Measurements from ENCODE around the gene TAGAP.

TAGAP gene

DNA sequence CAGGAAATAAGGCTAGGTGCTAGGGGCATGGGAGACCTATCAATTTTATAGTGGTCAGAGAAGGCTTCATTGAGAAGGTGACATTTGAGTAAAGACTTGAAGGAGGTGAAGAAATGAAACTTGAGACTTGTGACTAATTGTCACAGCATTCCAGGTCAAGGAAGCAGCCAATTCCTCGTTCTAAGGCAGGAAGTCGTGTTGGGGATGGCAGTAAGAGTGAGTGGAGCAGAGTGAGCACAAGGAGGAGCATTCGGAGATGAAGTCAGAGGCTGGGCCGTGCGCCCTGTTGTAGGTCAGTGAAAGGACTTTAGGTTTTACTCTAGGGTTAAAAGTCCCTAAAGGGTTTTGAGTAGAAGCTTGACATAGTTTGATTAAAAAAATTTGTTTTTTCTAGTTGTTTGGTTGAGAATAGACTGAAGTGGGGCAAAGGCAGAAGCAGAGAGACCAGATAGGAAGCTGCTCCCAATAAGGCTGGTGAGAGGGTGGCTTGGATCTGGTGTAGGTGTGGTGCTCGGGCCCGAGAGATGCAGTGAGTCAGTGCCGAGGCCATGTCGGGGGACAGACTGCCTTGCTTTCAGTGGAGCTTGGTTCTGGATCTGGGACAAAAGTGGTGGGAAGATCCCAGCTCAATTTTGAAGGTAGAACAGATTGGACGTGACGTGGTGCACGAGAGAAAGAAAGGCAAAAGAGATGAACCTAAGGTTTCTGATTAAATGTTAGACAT is 42.2 kb downstream of the TAGAP start:
- DNase-seq, result peak; percentile 88
- Histone ChIP-seq H2BK15ac (replicated peaks; ENCODE audit: low read depth) (no peak overlapping the region), H4K5ac (ENCODE audit: low read length) (no peak overlapping the region), H3K9ac (ENCODE audit: low read length) (peak overlapping the region; percentile 29), H3K79me2 (ENCODE audit: control insufficient read depth, insufficient read depth, low read length) (no peaks in the 10 kb centered on the region), H3K4ac (ENCODE audit: low read depth, low read length) (no peak overlapping the region), H4K8ac (ENCODE audit: low read depth, low read length) (no peak overlapping the region), H3K36me3 (ENCODE audit: control insufficient read depth, insufficient read depth, low read length) (no peaks in the 10 kb centered on the region), H3K18ac (ENCODE audit: low read length) (no peak overlapping the region), H3K4me1 (ENCODE audit: control insufficient read depth, low read depth, low read length) (peaks cover 2% of the 10 kb centered on the region), H3K79me1 (ENCODE audit: low read length) (no peaks in the 10 kb centered on the region), H2BK5ac (ENCODE audit: low read length) (no peak overlapping the region), H3K27me3 (ENCODE audit: insufficient read depth, low read length, poor library complexity) (no peaks in the 10 kb centered on the region), H3K4me3 (ENCODE audit: low read length) (no peak overlapping the region), H3K27ac (ENCODE audit: low read depth, low read length) (no peak overlapping the region), H3K23ac (ENCODE audit: low read length) (peak overlapping the region; percentile 80), H3K4me2 (ENCODE audit: low read length) (no peak overlapping the region), H3K56ac (ENCODE audit: low read length) (peak overlapping the region; percentile 49), H2BK120ac (ENCODE audit: low read depth, low read length) (no peak overlapping the region), H2AK5ac (ENCODE audit: low read length) (peak overlapping the region; percentile 22)
- WGBS (ENCODE audit: extremely low coverage, insufficient coverage, low lambda C conversion rate), result no CpG with 5 or more reads among the region's 12 CpGs

DNA sequence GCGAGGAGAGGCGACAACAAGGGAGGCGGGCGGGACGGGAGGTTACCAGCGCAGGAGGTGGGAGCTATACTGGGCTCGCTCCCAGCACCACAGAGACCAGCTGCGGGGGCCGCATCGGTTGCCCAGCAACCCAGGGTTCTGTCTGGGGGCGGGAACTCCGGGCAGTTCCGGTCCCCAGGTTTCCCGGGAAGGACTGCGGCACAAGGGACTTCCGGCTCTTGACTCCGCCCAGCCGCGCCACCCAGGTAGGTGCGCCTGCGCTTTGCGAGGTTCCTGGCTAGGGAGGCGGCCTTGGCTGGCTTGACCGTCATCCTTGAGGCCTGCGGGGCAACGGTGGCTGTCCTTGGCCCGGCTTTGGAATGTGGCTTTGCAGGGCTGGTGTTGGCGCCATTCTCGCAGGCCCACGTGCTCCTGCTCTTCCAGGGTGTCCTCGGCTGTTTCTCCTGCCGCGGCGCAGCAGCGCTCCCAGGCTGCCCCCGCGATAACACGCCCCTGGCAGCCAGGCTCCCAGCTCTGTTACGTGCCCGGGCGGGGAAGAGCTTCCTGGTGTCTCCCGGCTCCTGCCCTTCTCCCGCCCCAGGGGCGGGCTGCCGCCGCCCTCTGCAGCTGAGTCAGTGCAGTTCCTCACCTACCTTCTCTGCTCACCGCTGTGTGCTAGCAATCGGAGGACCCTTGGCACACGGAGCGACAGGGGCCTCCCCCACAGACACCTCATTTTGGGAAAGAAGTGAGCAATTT is 45.0 kb downstream of the TAGAP start, which contains the start of gene RSPH3:
Gene RSPH3 (minus strand): TSS at position 537 of the 738 bp plus-strand sequence. CDS start 652 bp downstream, outside the sequence.
- peaks cover 2% of the 10 kb centered on the region for H3K4me1 ChIP-seq (ENCODE audit: control insufficient read depth, low read depth, low read length)
- WGBS (ENCODE audit: extremely low coverage, insufficient coverage, low lambda C conversion rate), result no CpG with 5 or more reads among the region's 50 CpGs
- H3K79me2 ChIP-seq (ENCODE audit: control insufficient read depth, insufficient read depth, low read length), result no peaks in the 10 kb centered on the region
- H3K4me2 ChIP-seq (ENCODE audit: low read length), result peak within 1 kb of the TSS; percentile 94
- no peak within 1 kb of the TSS for H2BK15ac ChIP-seq (replicated peaks; ENCODE audit: low read depth)
- no peak within 1 kb of the TSS for H2AK5ac ChIP-seq (ENCODE audit: low read length)
- H3K79me1 ChIP-seq (ENCODE audit: low read length), result no peaks in the 10 kb centered on the region
- DNase-seq, result peak; percentile 99
- peak within 1 kb of the TSS; percentile 82 for H4K5ac ChIP-seq (ENCODE audit: low read length)
- H3K4me3 ChIP-seq (ENCODE audit: low read length), result peak within 1 kb of the TSS; percentile 82
- peak within 1 kb of the TSS; percentile 83 for H3K9ac ChIP-seq (ENCODE audit: low read length)
- H4K8ac ChIP-seq (ENCODE audit: low read depth, low read length), result no peak within 1 kb of the TSS
- H2BK120ac ChIP-seq (ENCODE audit: low read depth, low read length), result no peak within 1 kb of the TSS
- peak within 1 kb of the TSS; percentile 65 for H3K18ac ChIP-seq (ENCODE audit: low read length)
- H2BK5ac ChIP-seq (ENCODE audit: low read length), result peak within 1 kb of the TSS; percentile 54
- H3K56ac ChIP-seq (ENCODE audit: low read length), result peak within 1 kb of the TSS; percentile 95
- peak within 1 kb of the TSS; percentile 11 for H3K23ac ChIP-seq (ENCODE audit: low read length)
- no peaks in the 10 kb centered on the region for H3K27me3 ChIP-seq (ENCODE audit: insufficient read depth, low read length, poor library complexity)
- peak within 1 kb of the TSS; percentile 80 for H3K27ac ChIP-seq (ENCODE audit: low read depth, low read length)
- no peaks in the 10 kb centered on the region for H3K36me3 ChIP-seq (ENCODE audit: control insufficient read depth, insufficient read depth, low read length)
- no peak within 1 kb of the TSS for H3K4ac ChIP-seq (ENCODE audit: low read depth, low read length)

DNA sequence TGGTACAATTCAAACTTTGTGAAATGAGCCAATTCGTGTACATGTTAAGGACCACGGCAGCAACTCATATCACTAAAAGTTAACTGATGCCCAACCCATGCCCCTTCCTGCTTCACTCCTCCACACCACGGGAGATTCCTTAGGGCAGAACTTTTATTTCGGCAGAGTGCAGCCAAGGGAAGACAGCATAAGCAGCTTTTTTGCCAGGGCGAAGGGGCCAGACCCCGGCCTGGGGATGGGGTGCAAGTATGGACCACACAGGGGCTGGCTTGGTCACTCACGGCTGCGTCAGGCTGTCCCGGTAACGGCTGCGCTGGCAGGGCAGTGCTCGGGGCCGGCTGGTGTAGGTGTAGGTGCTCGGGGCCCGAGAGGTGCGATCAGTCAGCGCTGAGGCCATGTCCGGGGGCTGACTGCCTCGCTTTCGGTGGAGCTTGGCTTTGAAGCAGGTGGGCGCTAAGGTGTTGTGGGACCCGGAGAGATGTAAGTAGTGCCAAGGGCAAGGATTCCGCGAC is 45.6 kb downstream of the TAGAP start:
- H3K18ac ChIP-seq (ENCODE audit: low read length), result no peak overlapping the region
- no peak overlapping the region for H2AK5ac ChIP-seq (ENCODE audit: low read length)
- DNase-seq, result no peak
- no peaks in the 10 kb centered on the region for H3K27me3 ChIP-seq (ENCODE audit: insufficient read depth, low read length, poor library complexity)
- no peak overlapping the region for H2BK15ac ChIP-seq (replicated peaks; ENCODE audit: low read depth)
- H3K4me1 ChIP-seq (ENCODE audit: control insufficient read depth, low read depth, low read length), result peaks cover 2% of the 10 kb centered on the region
- no peaks in the 10 kb centered on the region for H3K79me1 ChIP-seq (ENCODE audit: low read length)
- H3K4me3 ChIP-seq (ENCODE audit: low read length), result peak overlapping the region; percentile 82
- H3K23ac ChIP-seq (ENCODE audit: low read length), result peak overlapping the region; percentile 11
- H4K5ac ChIP-seq (ENCODE audit: low read length), result no peak overlapping the region
- H3K9ac ChIP-seq (ENCODE audit: low read length), result peak overlapping the region; percentile 55
- H3K36me3 ChIP-seq (ENCODE audit: control insufficient read depth, insufficient read depth, low read length), result no peaks in the 10 kb centered on the region
- peak overlapping the region; percentile 94 for H3K4me2 ChIP-seq (ENCODE audit: low read length)
- H3K79me2 ChIP-seq (ENCODE audit: control insufficient read depth, insufficient read depth, low read length), result no peaks in the 10 kb centered on the region
- H3K4ac ChIP-seq (ENCODE audit: low read depth, low read length), result no peak overlapping the region
- no peak overlapping the region for H4K8ac ChIP-seq (ENCODE audit: low read depth, low read length)
- no peak overlapping the region for H2BK120ac ChIP-seq (ENCODE audit: low read depth, low read length)
- H3K27ac ChIP-seq (ENCODE audit: low read depth, low read length), result no peak overlapping the region
- H3K56ac ChIP-seq (ENCODE audit: low read length), result peak overlapping the region; percentile 93
- no peak overlapping the region for H2BK5ac ChIP-seq (ENCODE audit: low read length)
- WGBS (ENCODE audit: extremely low coverage, insufficient coverage, low lambda C conversion rate), result no CpG with 5 or more reads among the region's 24 CpGs

DNA sequence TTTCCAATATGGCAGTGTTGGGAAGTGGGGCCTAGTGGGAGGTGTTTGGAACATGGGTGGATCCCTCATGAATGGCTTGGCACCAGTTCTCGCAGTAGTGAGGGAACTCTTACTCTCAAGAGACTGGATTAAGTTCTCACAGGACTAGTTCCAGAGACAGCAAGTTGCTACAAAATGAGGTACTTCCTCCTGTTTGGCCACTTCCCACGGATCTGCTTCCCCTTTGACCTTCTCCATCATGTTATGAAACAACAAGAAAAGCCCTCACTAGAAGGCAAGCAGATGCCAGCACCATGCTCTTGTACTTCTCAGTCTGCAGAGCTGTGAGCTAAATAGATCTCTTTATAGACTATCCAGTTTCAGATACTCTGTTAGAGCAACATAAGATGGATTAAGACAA is 47.9 kb downstream of the TAGAP start:
- H3K4me3 ChIP-seq (ENCODE audit: low read length), result no peak overlapping the region
- no peaks in the 10 kb centered on the region for H3K36me3 ChIP-seq (ENCODE audit: control insufficient read depth, insufficient read depth, low read length)
- no peak overlapping the region for H2BK5ac ChIP-seq (ENCODE audit: low read length)
- H3K79me2 ChIP-seq (ENCODE audit: control insufficient read depth, insufficient read depth, low read length), result no peaks in the 10 kb centered on the region
- H3K27me3 ChIP-seq (ENCODE audit: insufficient read depth, low read length, poor library complexity), result no peaks in the 10 kb centered on the region
- H4K8ac ChIP-seq (ENCODE audit: low read depth, low read length), result no peak overlapping the region
- no peak overlapping the region for H3K27ac ChIP-seq (ENCODE audit: low read depth, low read length)
- H2BK15ac ChIP-seq (replicated peaks; ENCODE audit: low read depth), result no peak overlapping the region
- no peak for DNase-seq
- no peak overlapping the region for H2BK120ac ChIP-seq (ENCODE audit: low read depth, low read length)
- H3K23ac ChIP-seq (ENCODE audit: low read length), result no peak overlapping the region
- H3K56ac ChIP-seq (ENCODE audit: low read length), result no peak overlapping the region
- no peak overlapping the region for H3K18ac ChIP-seq (ENCODE audit: low read length)
- no peak overlapping the region for H3K4ac ChIP-seq (ENCODE audit: low read depth, low read length)
- no peak overlapping the region for H3K4me2 ChIP-seq (ENCODE audit: low read length)
- WGBS (ENCODE audit: extremely low coverage, insufficient coverage, low lambda C conversion rate), result no CpG with 5 or more reads among the region's 2 CpGs
- H2AK5ac ChIP-seq (ENCODE audit: low read length), result no peak overlapping the region
- no peak overlapping the region for H4K5ac ChIP-seq (ENCODE audit: low read length)
- no peaks in the 10 kb centered on the region for H3K79me1 ChIP-seq (ENCODE audit: low read length)
- no peaks in the 10 kb centered on the region for H3K4me1 ChIP-seq (ENCODE audit: control insufficient read depth, low read depth, low read length)
- no peak overlapping the region for H3K9ac ChIP-seq (ENCODE audit: low read length)

DNA sequence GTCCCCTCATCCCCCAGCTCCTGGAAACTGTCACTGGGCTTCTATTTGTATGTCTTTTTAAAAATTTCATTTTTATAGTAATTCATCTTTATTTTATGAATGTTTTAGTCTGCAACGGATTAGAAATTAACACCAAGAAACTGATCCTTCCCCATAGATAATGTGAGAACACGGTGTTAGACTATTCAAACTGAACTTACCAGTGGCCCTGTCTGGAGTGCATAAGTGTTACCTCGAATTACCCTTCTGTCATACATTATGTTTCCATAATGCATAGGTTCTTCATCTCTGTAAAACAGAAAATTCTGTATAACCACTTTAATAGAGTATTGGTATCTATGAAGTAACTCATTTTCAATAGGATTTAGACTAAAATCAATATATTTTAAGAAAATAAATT is 51.2 kb downstream of the TAGAP start:
- WGBS (ENCODE audit: extremely low coverage, insufficient coverage, low lambda C conversion rate), result no CpG with 5 or more reads among the region's 3 CpGs
- no peaks in the 10 kb centered on the region for H3K79me2 ChIP-seq (ENCODE audit: control insufficient read depth, insufficient read depth, low read length)
- DNase-seq, result no peak

More for the DNA sequence above, 51.2 kb downstream of the TAGAP start:
- Histone ChIP-seq H3K56ac (ENCODE audit: low read length) (no peak overlapping the region), H4K5ac (ENCODE audit: low read length) (no peak overlapping the region), H3K4ac (ENCODE audit: low read depth, low read length) (no peak overlapping the region), H3K4me2 (ENCODE audit: low read length) (no peak overlapping the region), H3K79me1 (ENCODE audit: low read length) (no peaks in the 10 kb centered on the region), H4K8ac (ENCODE audit: low read depth, low read length) (no peak overlapping the region), H3K27ac (ENCODE audit: low read depth, low read length) (no peak overlapping the region), H3K36me3 (ENCODE audit: control insufficient read depth, insufficient read depth, low read length) (no peaks in the 10 kb centered on the region), H3K18ac (ENCODE audit: low read length) (no peak overlapping the region), H3K9ac (ENCODE audit: low read length) (no peak overlapping the region), H3K4me3 (ENCODE audit: low read length) (no peak overlapping the region), H2BK15ac (replicated peaks; ENCODE audit: low read depth) (no peak overlapping the region), H3K27me3 (ENCODE audit: insufficient read depth, low read length, poor library complexity) (no peaks in the 10 kb centered on the region), H2BK5ac (ENCODE audit: low read length) (no peak overlapping the region), H3K4me1 (ENCODE audit: control insufficient read depth, low read depth, low read length) (no peaks in the 10 kb centered on the region), H2BK120ac (ENCODE audit: low read depth, low read length) (no peak overlapping the region), H2AK5ac (ENCODE audit: low read length) (no peak overlapping the region), H3K23ac (ENCODE audit: low read length) (no peak overlapping the region)
